H9 (cell line): ENCODE results near the gene MAPKAPK2. TPM values are rescaled to one million over a fixed set of nuclear protein-coding genes. Genes with fewer than 3 reads are reported as not detected.

ENCODE experiments used
- DNase-seq: peaks from one replicate; pipeline ENCODE4 v3.0.0-alpha.2; 2017
- H2AFZ ChIP-seq: one replicate; pipeline ENCODE4 v1.6.1; 2013; ENCODE audit warnings: mild to moderate bottlenecking, low read length, control low read depth, moderate library complexity
- H2AK5ac ChIP-seq: 2 replicates; pipeline ENCODE4 v1.6.1; 2013; ENCODE audit warnings: low read length, control low read depth, mixed read lengths; ENCODE audit not compliant: insufficient read length
- H2BK120ac ChIP-seq: one replicate; pipeline ENCODE4 v1.6.1; 2013; ENCODE audit warnings: low read depth, mild to moderate bottlenecking, low read length, control low read depth, inconsistent platforms; ENCODE audit not compliant: poor library complexity, severe bottlenecking
- H2BK12ac ChIP-seq: 2 replicates; pipeline ENCODE4 v1.6.1; 2013; ENCODE audit warnings: low read length, control low read depth, mixed read lengths, low read depth; ENCODE audit not compliant: insufficient read length
- H2BK15ac ChIP-seq: 2 replicates; pipeline ENCODE4 v1.6.1; 2013; ENCODE audit warnings: low read depth, low read length, control low read depth
- H2BK20ac ChIP-seq: one replicate; pipeline ENCODE4 v1.6.1; 2013; ENCODE audit warnings: low read depth, mild to moderate bottlenecking, low read length, control low read depth, inconsistent platforms; ENCODE audit not compliant: poor library complexity, severe bottlenecking
- H2BK5ac ChIP-seq: 2 replicates; pipeline ENCODE4 v1.6.1; 2013; ENCODE audit warnings: low read length, control low read depth, mixed read lengths; ENCODE audit not compliant: insufficient read length
- H3K14ac ChIP-seq: 2 replicates; pipeline ENCODE4 v1.6.1; 2013; ENCODE audit warnings: low read length, control low read depth; ENCODE audit not compliant: insufficient read depth
- H3K18ac ChIP-seq: 2 replicates; pipeline ENCODE4 v1.6.1; 2013; ENCODE audit warnings: low read depth, mild to moderate bottlenecking, mixed read lengths, low read length, control low read depth; ENCODE audit not compliant: insufficient read length
- H3K23ac ChIP-seq: 2 replicates; pipeline ENCODE4 v1.6.1; 2013; ENCODE audit warnings: low read length, control low read depth, mixed read lengths, low read depth; ENCODE audit not compliant: insufficient read length
- H3K23me2 ChIP-seq: 2 replicates; pipeline ENCODE4 v1.6.1; 2013; ENCODE audit warnings: low read depth, mild to moderate bottlenecking, mixed read lengths, low read length, control low read depth; ENCODE audit not compliant: insufficient read length, poor library complexity, severe bottlenecking
- H3K27ac ChIP-seq: 2 replicates; pipeline ENCODE4 v1.5.1; 2013; ENCODE audit warnings: low read length, control low read depth, mixed read lengths, low read depth; ENCODE audit not compliant: insufficient read length
- H3K27me3 ChIP-seq: 2 replicates; pipeline ENCODE4 v1.6.1; 2013; ENCODE audit warnings: low read length, control low read depth, inconsistent platforms; ENCODE audit not compliant: insufficient read depth
- H3K4ac ChIP-seq: 2 replicates; pipeline ENCODE4 v1.6.1; 2013; ENCODE audit warnings: low read depth, mild to moderate bottlenecking, control low read depth, inconsistent platforms, low read length, moderate library complexity
- H3K4me1 ChIP-seq: 2 replicates; pipeline ENCODE4 v1.6.1; 2013; ENCODE audit warnings: low read length, control low read depth, inconsistent platforms; ENCODE audit not compliant: insufficient read depth
- H3K4me2 ChIP-seq: 2 replicates; pipeline ENCODE4 v1.6.1; 2013; ENCODE audit warnings: low read length, control low read depth, mixed read lengths; ENCODE audit not compliant: insufficient read length, insufficient read depth
- H3K56ac ChIP-seq: 2 replicates; pipeline ENCODE4 v1.6.1; 2013; ENCODE audit warnings: low read depth, mild to moderate bottlenecking, mixed read lengths, low read length, control low read depth; ENCODE audit not compliant: insufficient read length
- H3K79me1 ChIP-seq: 2 replicates; pipeline ENCODE4 v1.6.1; 2013; ENCODE audit warnings: low read depth, mild to moderate bottlenecking, moderate library complexity, low read length, control low read depth, inconsistent platforms; ENCODE audit not compliant: insufficient read depth, poor library complexity, severe bottlenecking
- H3K79me2 ChIP-seq: 2 replicates; pipeline ENCODE4 v1.6.1; 2013; ENCODE audit warnings: low read length, control low read depth, inconsistent platforms; ENCODE audit not compliant: insufficient read depth
- H3K9ac ChIP-seq: 2 replicates; pipeline ENCODE4 v1.6.1; 2013; ENCODE audit warnings: low read length, control low read depth, mixed read lengths; ENCODE audit not compliant: insufficient read length; ENCODE audit errors: extremely low read depth
- H3K9me3 ChIP-seq: one replicate; pipeline ENCODE4 v1.6.1; 2013; ENCODE audit warnings: low read depth, low read length, inconsistent platforms; ENCODE audit not compliant: control insufficient read depth
- H3T11ph ChIP-seq: one replicate; pipeline ENCODE4 v1.6.1; 2013; ENCODE audit warnings: mild to moderate bottlenecking, low read length, control low read depth, inconsistent platforms
- H4K20me1 ChIP-seq: one replicate; pipeline ENCODE4 v1.6.1; 2013; ENCODE audit not compliant: control insufficient read depth, insufficient read length, insufficient read depth
- H4K5ac ChIP-seq: 2 replicates; pipeline ENCODE4 v1.6.1; 2013; ENCODE audit warnings: low read depth, mild to moderate bottlenecking, mixed read lengths, low read length, control low read depth; ENCODE audit not compliant: insufficient read length
- H4K8ac ChIP-seq: replicated peaks from 2 replicates; pipeline ENCODE4 v1.6.1; 2013; ENCODE audit warnings: low read length, control low read depth, mixed read lengths, low read depth; ENCODE audit not compliant: insufficient read length
- H4K91ac ChIP-seq: 2 replicates; pipeline ENCODE4 v1.6.1; 2013; ENCODE audit warnings: low read depth, mild to moderate bottlenecking, moderate library complexity, mixed read lengths, low read length, control low read depth; ENCODE audit not compliant: insufficient read length
- H3K27ac Mint-ChIP-seq, 3 experiments: 2 replicates in 2 of 3; 3 replicates in 1 of 3; pipeline ENCODE4 v1.8.0; 2020 to 2021; ENCODE audit warnings: mixed read lengths in 3 of 3, mild to moderate bottlenecking in 1 of 3, moderate library complexity in 1 of 3
- H3K27me3 Mint-ChIP-seq: 2 replicates; pipeline ENCODE4 v1.8.0; 2021; ENCODE audit warnings: low read depth, mild to moderate bottlenecking, moderate library complexity, mixed read lengths
- H3K36me3 Mint-ChIP-seq, 3 experiments: 2 replicates in 2 of 3; 3 replicates in 1 of 3; pipeline ENCODE4 v1.8.0; 2020 to 2021; ENCODE audit warnings: low read depth in 3 of 3, mixed read lengths in 3 of 3; ENCODE audit not compliant: insufficient read depth in 1 of 3
- H3K4me1 Mint-ChIP-seq, 2 experiments: 2 replicates each; pipeline ENCODE4 v1.8.0; 2020; ENCODE audit warnings: mixed read lengths in 2 of 2
- H3K4me3 Mint-ChIP-seq, 2 experiments: 2 replicates in 1 of 2; 3 replicates in 1 of 2; pipeline ENCODE4 v1.8.0; 2020 to 2021; ENCODE audit warnings: mild to moderate bottlenecking in 2 of 2, mixed read lengths in 2 of 2, moderate library complexity in 1 of 2
- H3K9me3 Mint-ChIP-seq, 2 experiments: 2 replicates in 1 of 2; 3 replicates in 1 of 2; pipeline ENCODE4 v1.8.0; 2020; ENCODE audit warnings: mild to moderate bottlenecking in 2 of 2, mixed read lengths in 2 of 2, moderate library complexity in 1 of 2
- CTCF ChIP-seq: fragments of 200-600 bp; sonication (generic); conservative IDR thresholded peaks from 3 replicates; pipeline ENCODE4 v1.8.0; 2021; ENCODE audit warnings: antibody characterized with exemption, mild to moderate bottlenecking
- WGBS: extraction: QIAGEN DNeasy Blood & Tissue Kit; methylation state at CpG from one replicate; pipeline ENCODE4 v1.1.7; 2013; ENCODE audit warnings: missing lambda C conversion rate, low lambda C conversion rate, mixed read lengths; ENCODE audit not compliant: insufficient read length; ENCODE audit errors: extremely low coverage; 5-methylcytosine and 5-hydroxymethylcytosine counted together
- total RNA-seq: library from RNA; stranded (reverse); gene quantifications from 2 replicates; pipeline ENCODE4 v1.2.1, GENCODE V29; 2021

MAPKAPK2 gene
- total RNA-seq, 1 experiment from 2014 or later = 50.1 TPM

- no peak overlapping the region for H2BK120ac ChIP-seq
- WGBS = 100% methylated on average over 1 of the region's 3 CpGs
- no peak overlapping the region for H3K4me3 Mint-ChIP-seq
Measured at GRCh38 chr1:206662396-206663092, 22.2 kb upstream of the MAPKAPK2 start.

More at GRCh38 chr1:206662396-206663092, 22.2 kb upstream of the MAPKAPK2 start:
- H3K4me1 Mint-ChIP-seq = peaks cover 15 to 22% of the 10 kb centered on the region in 2 experiments
- H3K27ac Mint-ChIP-seq = no peak overlapping the region
- H4K8ac ChIP-seq = no peak overlapping the region
- H3K79me2 ChIP-seq = no peaks in the 10 kb centered on the region
- no peaks in the 10 kb centered on the region for H3K79me1 ChIP-seq
- H3K4me1 ChIP-seq = peaks cover 4% of the 10 kb centered on the region
- no peak overlapping the region for H3K9ac ChIP-seq
- no peak for DNase-seq
- H2BK5ac ChIP-seq = no peak overlapping the region
- H3K27me3 Mint-ChIP-seq = peaks cover 71% of the 10 kb centered on the region
- H3K56ac ChIP-seq = no peak overlapping the region
- no peaks in the 10 kb centered on the region for H3K36me3 Mint-ChIP-seq
- H3K14ac ChIP-seq = no peak overlapping the region
- no peaks in the 10 kb centered on the region for H4K20me1 ChIP-seq
- H3K9me3 Mint-ChIP-seq = no peaks in the 10 kb centered on the region
- no peak overlapping the region for H3K4ac ChIP-seq
- no peak overlapping the region for H2BK20ac ChIP-seq
- no peak overlapping the region for H2AFZ ChIP-seq
- no peak overlapping the region for H3K18ac ChIP-seq
- no peak overlapping the region for H2AK5ac ChIP-seq
- no peak overlapping the region for H2BK15ac ChIP-seq
- H3K9me3 ChIP-seq = no peaks in the 10 kb centered on the region
- no peak overlapping the region for H3K27ac ChIP-seq
- H2BK12ac ChIP-seq = no peak overlapping the region
- H4K91ac ChIP-seq = no peak overlapping the region
- H4K5ac ChIP-seq = no peak overlapping the region
- H3K4me2 ChIP-seq = no peak overlapping the region
- H3K23ac ChIP-seq = no peak overlapping the region
- H3T11ph ChIP-seq = no peak overlapping the region
- no peak for TF ChIP-seq CTCF
- peaks cover 6% of the 10 kb centered on the region; the same call in 1 of the 2 replicates for H3K27me3 ChIP-seq
- H3K23me2 ChIP-seq = peaks cover 3% of the 10 kb centered on the region
